IMR-90 (cell line): ENCODE results near the gene EMC9. TPM values are rescaled to one million over a fixed set of nuclear protein-coding genes. Genes with fewer than 3 reads are reported as not detected.

Source experiments
- ATAC-seq: fragments of 200-7000 bp; cut with Tn5 transposase; 2 replicates; pipeline ENCODE4 v1.9.1; 2020; ENCODE audit warnings: low read depth, mild to moderate bottlenecking, moderate library complexity
- BruUV-seq: library from RNA; stranded (reverse); fragments of 400-500 nt; replicated peaks from 2 replicates; lab custom pipeline; 2021; lab: Mats Ljungman, UMichigan
- CTCF ChIA-PET: fragments of 300-600 bp; formaldehyde crosslinking; extraction: SDS; loops from one replicate; lab custom pipeline; 2021; ENCODE audit warnings: antibody characterized with exemption; lab: Yijun Ruan, JAX
- POLR2A ChIA-PET: fragments of 300-600 bp; sonication (Branson Sonifier 250); formaldehyde crosslinking; loops from one replicate; lab custom pipeline; 2022; ENCODE audit warnings: antibody characterized with exemption; ENCODE audit not compliant: unreplicated experiment; lab: Charles Lee
- DNase-seq: peaks from one replicate; pipeline ENCODE4 v3.0.0; 2013
- H2AFZ ChIP-seq: replicated peaks from 2 replicates; pipeline ENCODE3; 2013; ENCODE audit warnings: low read length, mild to moderate bottlenecking; ENCODE audit not compliant: poor library complexity
- H2AK5ac ChIP-seq: 2 replicates; pipeline ENCODE4 v1.6.1; 2013; ENCODE audit warnings: low read depth, low read length, inconsistent platforms
- H2AK9ac ChIP-seq: replicated peaks from 2 replicates; pipeline ENCODE3; 2013; ENCODE audit warnings: mild to moderate bottlenecking, low read depth, low read length, moderate library complexity; ENCODE audit not compliant: poor library complexity
- H2BK120ac ChIP-seq: 2 replicates; pipeline ENCODE4 v1.6.1; 2013; ENCODE audit warnings: low read depth, low read length, inconsistent platforms
- H2BK15ac ChIP-seq: 3 replicates; pipeline ENCODE4 v1.6.1; 2013; ENCODE audit warnings: low read depth, low read length, inconsistent platforms
- H2BK20ac ChIP-seq: 2 replicates; pipeline ENCODE4 v1.6.1; 2013; ENCODE audit warnings: low read depth, mild to moderate bottlenecking, inconsistent platforms, low read length, moderate library complexity
- H2BK5ac ChIP-seq: 2 replicates; pipeline ENCODE4 v1.6.1; 2013; ENCODE audit warnings: mild to moderate bottlenecking, low read depth, low read length, inconsistent platforms; ENCODE audit not compliant: poor library complexity, severe bottlenecking
- H3K14ac ChIP-seq: replicated peaks from 2 replicates; pipeline ENCODE4 v1.6.1; 2013; ENCODE audit warnings: low read depth, low read length, inconsistent platforms
- H3K18ac ChIP-seq: 2 replicates; pipeline ENCODE4 v1.6.1; 2013; ENCODE audit warnings: low read depth, low read length, control low read depth
- H3K23ac ChIP-seq: 2 replicates; pipeline ENCODE4 v1.6.1; 2013; ENCODE audit warnings: low read depth, low read length, inconsistent platforms
- H3K27ac ChIP-seq: 2 replicates; pipeline ENCODE4 v1.5.1; 2013; ENCODE audit warnings: mild to moderate bottlenecking, control low read depth, low read length; ENCODE audit not compliant: insufficient read depth
- H3K27me3 ChIP-seq: 2 replicates; pipeline ENCODE4 v1.6.1; 2013; ENCODE audit warnings: low read length; ENCODE audit not compliant: control insufficient read depth, insufficient read depth
- H3K36me3 ChIP-seq: 2 replicates; pipeline ENCODE4 v1.6.1; 2013; ENCODE audit warnings: low read length, mixed read lengths; ENCODE audit not compliant: control insufficient read depth, insufficient read depth
- H3K4ac ChIP-seq: 2 replicates; pipeline ENCODE4 v1.6.1; 2013; ENCODE audit warnings: low read depth, low read length, inconsistent platforms
- H3K4me1 ChIP-seq: 2 replicates; pipeline ENCODE4 v1.6.1; 2013; ENCODE audit warnings: low read length, mixed read lengths; ENCODE audit not compliant: control insufficient read depth, insufficient read depth
- H3K4me2 ChIP-seq: 2 replicates; pipeline ENCODE4 v1.6.1; 2013; ENCODE audit warnings: low read depth, mild to moderate bottlenecking, control low read depth, low read length, moderate library complexity
- H3K4me3 ChIP-seq: 2 replicates; pipeline ENCODE4 v1.5.1; 2013; ENCODE audit warnings: low read depth, mild to moderate bottlenecking, control low read depth, low read length, moderate library complexity; ENCODE audit not compliant: insufficient read depth
- H3K56ac ChIP-seq: 2 replicates; pipeline ENCODE4 v1.6.1; 2013; ENCODE audit warnings: low read length, inconsistent platforms; ENCODE audit not compliant: insufficient read depth; ENCODE audit errors: extremely low read depth
- H3K79me1 ChIP-seq, 2 experiments: 2 replicates each; pipeline ENCODE4 v1.6.1; 2013; ENCODE audit warnings: low read length in 2 of 2, inconsistent platforms in 1 of 2, low read depth in 1 of 2
- H3K9ac ChIP-seq: 2 replicates; pipeline ENCODE4 v1.6.1; 2013; ENCODE audit warnings: low read depth, low read length, control low read depth
- H3K9me1 ChIP-seq: 2 replicates; pipeline ENCODE4 v1.6.1; 2013; ENCODE audit warnings: low read length, inconsistent platforms; ENCODE audit not compliant: insufficient read depth
- H3K9me3 ChIP-seq: 2 replicates; pipeline ENCODE4 v1.6.1; 2013; ENCODE audit warnings: low read length; ENCODE audit not compliant: control insufficient read depth, insufficient read depth
- H4K20me1 ChIP-seq: 2 replicates; pipeline ENCODE4 v1.6.1; 2013; ENCODE audit warnings: low read length, inconsistent platforms; ENCODE audit not compliant: insufficient read depth
- H4K5ac ChIP-seq: 2 replicates; pipeline ENCODE4 v1.6.1; 2013; ENCODE audit warnings: mild to moderate bottlenecking, low read depth, low read length, control low read depth
- H4K8ac ChIP-seq, 2 experiments: 2 replicates each; pipeline ENCODE4 v1.6.1; 2013; ENCODE audit warnings: low read depth in 2 of 2, low read length in 2 of 2, control low read depth in 1 of 2, inconsistent platforms in 1 of 2
- H4K91ac ChIP-seq: 2 replicates; pipeline ENCODE4 v1.6.1; 2013; ENCODE audit warnings: low read depth, low read length, inconsistent platforms; ENCODE audit not compliant: insufficient read depth
- BHLHE40 ChIP-seq: fragments of 150-350 bp; IDR thresholded peaks from 2 replicates; pipeline ENCODE4 v1.6.1; 2016; ENCODE audit warnings: mild to moderate bottlenecking, low read depth, low read length
- CHD1 ChIP-seq: IDR thresholded peaks from 2 replicates; pipeline ENCODE4 v1.6.1; 2012; ENCODE audit warnings: low read depth, low read length, improper control_type of control experiment
- ELK1 ChIP-seq: fragments of 150-350 bp; IDR thresholded peaks from 2 replicates; pipeline ENCODE4 v1.6.1; 2016; ENCODE audit warnings: low read depth, mild to moderate bottlenecking, low read length, moderate library complexity, borderline replicate concordance
- MAZ ChIP-seq: IDR thresholded peaks from 2 replicates; pipeline ENCODE4 v1.6.1; 2012; ENCODE audit warnings: low read depth, mild to moderate bottlenecking, low read length, improper control_type of control experiment, moderate library complexity, borderline replicate concordance
- NFE2L2 ChIP-seq: fragments of 150-350 bp; IDR thresholded peaks from 2 replicates; pipeline ENCODE4 v1.6.1; 2016; ENCODE audit warnings: low read depth, mild to moderate bottlenecking, low read length
- POLR2A ChIP-seq: IDR thresholded peaks from 2 replicates; pipeline ENCODE4 v1.6.1; 2012; ENCODE audit warnings: mild to moderate bottlenecking, low read depth, low read length
- WGBS, 2 experiments: methylation state at CpG; one replicate each; pipeline versions ENCODE4 v1.1.5 to v1.1.7; 2013; ENCODE audit warnings: missing lambda C conversion rate in 2 of 2; ENCODE audit not compliant: insufficient read length in 1 of 2; ENCODE audit errors: extremely low coverage in 2 of 2; 5-methylcytosine and 5-hydroxymethylcytosine counted together
- dilution Hi-C: fragments of 300-500 bp; cut with HindIII; formaldehyde crosslinking; loops from one replicate; pipeline ENCODE4 v1.14.3; 2018; ENCODE audit warnings: low sequenced_read_pairs; ENCODE audit not compliant: unreplicated experiment
- in situ Hi-C: fragments of 300-500 bp; cut with MboI; formaldehyde crosslinking; loops from 3 replicates; pipeline ENCODE4 v1.14.3; 2019; ENCODE audit warnings: low sequenced_read_pairs, inconsistent platforms, mixed read lengths
- intact Hi-C: fragments of 100-400 bp; cut with micrococcal nuclease; formaldehyde crosslinking; loops from 2 replicates; pipeline ENCODE4 v1.10.0; 2022
- polyA plus RNA-seq, 3 experiments: library from polyadenylated mRNA; depleted of rRNA; stranded (reverse); fragments of >200 nt; gene quantifications; 2 replicates each; pipeline ENCODE4 v1.2.3, GENCODE V29; 2012; ENCODE audit warnings: low replicate concordance in 1 of 3
- total RNA-seq: library from RNA; depleted of rRNA; stranded (reverse); fragments of >200 nt; gene quantifications from 2 replicates; pipeline ENCODE4 v1.2.3, GENCODE V29; 2012
- TF ChIP-seq, protein P1 (sequence below): conservative IDR thresholded peaks from 2 replicates; pipeline ENCODE4 v1.5.1; 2012; ENCODE audit warnings: mild to moderate bottlenecking, low read depth, low read length, improper control_type of control experiment
- TF ChIP-seq, protein P2 (sequence below): fragments of 150-350 bp; IDR thresholded peaks from 2 replicates; pipeline ENCODE4 v1.6.1; 2017; ENCODE audit warnings: mild to moderate bottlenecking, antibody characterized with exemption, low read length, low read depth

The EMC9 gene
- total and polyA plus RNA-seq, 2 of the 4 experiments (the other 2 are of a cell fraction): 15.1 to 19.2 TPM

- Histone ChIP-seq H2BK120ac (no peak overlapping the region), H3K23ac (no peak overlapping the region), H3K9ac (no peak overlapping the region), H4K8ac (no peak overlapping the region), H3K27me3 (no peaks in the 10 kb centered on the region), H4K20me1 (no peaks in the 10 kb centered on the region), H3K14ac (no peak overlapping the region), H3K4ac (no peak overlapping the region), H3K4me1 (peaks cover 6% of the 10 kb centered on the region), H3K4me2 (no peak overlapping the region), H2BK5ac (no peak overlapping the region), H2BK20ac (no peak overlapping the region), H3K79me1 (peaks cover 12 to 40% of the 10 kb centered on the region in 2 experiments), H3K18ac (no peak overlapping the region), H3K56ac (no peak overlapping the region), H3K36me3 (peaks cover 67% of the 10 kb centered on the region), H3K9me1 (peaks cover 15% of the 10 kb centered on the region), H2BK15ac (no peak overlapping the region), H3K27ac (no peak overlapping the region), H2AFZ (peak overlapping the region; percentile 47), H4K91ac (no peak overlapping the region), H3K4me3 (no peak overlapping the region), H3K9me3 (no peaks in the 10 kb centered on the region), H2AK9ac (no peak overlapping the region), H2AK5ac (no peak overlapping the region), H4K5ac (no peak overlapping the region)
- dilution Hi-C loops (no loop called here), intact Hi-C loops (no loop called here), in situ Hi-C loops (no loop called here)
- DNase-seq (no peak), ATAC-seq (no peak)
- no TSS peak for BruUV-seq
- WGBS, 2 experiments: 74% methylated on average over 5 of the region's 19 CpGs; no CpG with 5 or more reads in 1 of the 2 experiments
- ChIA-PET POLR2A (no interaction called here), CTCF (no interaction called here)
- TF ChIP-seq MAZ (no peak), CHD1 (no peak), NFE2L2 (no peak), POLR2A (no peak), BHLHE40 (no peak), ELK1 (no peak)
- TF ChIP-seq, protein P1, sequence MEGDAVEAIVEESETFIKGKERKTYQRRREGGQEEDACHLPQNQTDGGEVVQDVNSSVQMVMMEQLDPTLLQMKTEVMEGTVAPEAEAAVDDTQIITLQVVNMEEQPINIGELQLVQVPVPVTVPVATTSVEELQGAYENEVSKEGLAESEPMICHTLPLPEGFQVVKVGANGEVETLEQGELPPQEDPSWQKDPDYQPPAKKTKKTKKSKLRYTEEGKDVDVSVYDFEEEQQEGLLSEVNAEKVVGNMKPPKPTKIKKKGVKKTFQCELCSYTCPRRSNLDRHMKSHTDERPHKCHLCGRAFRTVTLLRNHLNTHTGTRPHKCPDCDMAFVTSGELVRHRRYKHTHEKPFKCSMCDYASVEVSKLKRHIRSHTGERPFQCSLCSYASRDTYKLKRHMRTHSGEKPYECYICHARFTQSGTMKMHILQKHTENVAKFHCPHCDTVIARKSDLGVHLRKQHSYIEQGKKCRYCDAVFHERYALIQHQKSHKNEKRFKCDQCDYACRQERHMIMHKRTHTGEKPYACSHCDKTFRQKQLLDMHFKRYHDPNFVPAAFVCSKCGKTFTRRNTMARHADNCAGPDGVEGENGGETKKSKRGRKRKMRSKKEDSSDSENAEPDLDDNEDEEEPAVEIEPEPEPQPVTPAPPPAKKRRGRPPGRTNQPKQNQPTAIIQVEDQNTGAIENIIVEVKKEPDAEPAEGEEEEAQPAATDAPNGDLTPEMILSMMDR: no peak
- TF ChIP-seq, protein P2, sequence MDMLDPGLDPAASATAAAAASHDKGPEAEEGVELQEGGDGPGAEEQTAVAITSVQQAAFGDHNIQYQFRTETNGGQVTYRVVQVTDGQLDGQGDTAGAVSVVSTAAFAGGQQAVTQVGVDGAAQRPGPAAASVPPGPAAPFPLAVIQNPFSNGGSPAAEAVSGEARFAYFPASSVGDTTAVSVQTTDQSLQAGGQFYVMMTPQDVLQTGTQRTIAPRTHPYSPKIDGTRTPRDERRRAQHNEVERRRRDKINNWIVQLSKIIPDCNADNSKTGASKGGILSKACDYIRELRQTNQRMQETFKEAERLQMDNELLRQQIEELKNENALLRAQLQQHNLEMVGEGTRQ: no peak
These were observed 42.9 kb upstream of the EMC9 start for GRCh38 chr14:24184104-24184970.
